Parathyroid adenoma (tissue), 2 donors: ENCODE data around the gene FIGNL1.
A peak's percentile ranks its signal among the peaks of the same experiment; 100 is the strongest.

Experiments used
- H2AFZ ChIP-seq: fragments of 300-600 bp; sonication (generic); one replicate; pipeline ENCODE4 v1.7.0; 2017; ENCODE audit warnings: antibody characterized with exemption, mild to moderate bottlenecking
- H3K27ac ChIP-seq: fragments of 300-600 bp; sonication (generic); one replicate; pipeline ENCODE4 v1.7.0; 2017
- H3K27me3 ChIP-seq: fragments of 300-600 bp; sonication (generic); one replicate; pipeline ENCODE4 v1.7.0; 2017; ENCODE audit warnings: low read length; ENCODE audit not compliant: control insufficient read depth, insufficient read depth
- H3K36me3 ChIP-seq: fragments of 300-600 bp; sonication (generic); one replicate; pipeline ENCODE4 v1.7.0; 2017; ENCODE audit warnings: low read length; ENCODE audit not compliant: control insufficient read depth, insufficient read depth
- H3K4me1 ChIP-seq: fragments of 300-600 bp; sonication (generic); one replicate; pipeline ENCODE4 v1.7.0; 2017; ENCODE audit warnings: control low read depth
- H3K4me2 ChIP-seq: fragments of 300-600 bp; sonication (generic); one replicate; pipeline ENCODE4 v1.7.0; 2017; ENCODE audit warnings: low read length
- H3K4me3 ChIP-seq: fragments of 300-600 bp; sonication (generic); one replicate; pipeline ENCODE4 v1.7.0; 2017; ENCODE audit warnings: low read depth, low read length
- H3K79me2 ChIP-seq: fragments of 300-600 bp; sonication (generic); one replicate; pipeline ENCODE4 v1.7.0; 2017; ENCODE audit warnings: control low read depth
- H3K9ac ChIP-seq: fragments of 300-600 bp; sonication (generic); one replicate; pipeline ENCODE4 v1.7.0; 2017; ENCODE audit warnings: mild to moderate bottlenecking
- H3K9me3 ChIP-seq: fragments of 300-600 bp; sonication (generic); one replicate; pipeline ENCODE4 v1.7.0; 2017; ENCODE audit warnings: low read length; ENCODE audit not compliant: control insufficient read depth
- CTCF ChIP-seq: fragments of 300-600 bp; sonication (generic); IDR thresholded peaks from one replicate; pipeline ENCODE4 v1.7.0; 2017; ENCODE audit warnings: antibody characterized with exemption, mild to moderate bottlenecking
- donor health status: primary hyperparathyroidism.

The FIGNL1 gene

GRCh38 chr7:50400114-50400513 lies 50.0 kb downstream of the FIGNL1 start:
- no peak for TF ChIP-seq CTCF
- Histone ChIP-seq H3K27ac (no peak overlapping the region), H3K79me2 (no peaks in the 10 kb centered on the region), H3K4me3 (no peak overlapping the region), H3K36me3 (no peaks in the 10 kb centered on the region), H3K4me1 (no peaks in the 10 kb centered on the region), H3K27me3 (no peaks in the 10 kb centered on the region), H3K9me3 (no peaks in the 10 kb centered on the region), H3K9ac (no peak overlapping the region), H3K4me2 (peak overlapping the region; percentile 28), H2AFZ (no peak overlapping the region)

GRCh38 chr7:50399635-50400034 lies 50.5 kb downstream of the FIGNL1 start:
- Histone ChIP-seq H3K4me1 (no peaks in the 10 kb centered on the region), H3K9me3 (no peaks in the 10 kb centered on the region), H2AFZ (no peak overlapping the region), H3K36me3 (no peaks in the 10 kb centered on the region), H3K4me2 (no peak overlapping the region), H3K4me3 (no peak overlapping the region), H3K79me2 (no peaks in the 10 kb centered on the region), H3K27ac (no peak overlapping the region), H3K27me3 (no peaks in the 10 kb centered on the region), H3K9ac (no peak overlapping the region)
- TF ChIP-seq CTCF, result no peak

- TF ChIP-seq CTCF, result no peak
- Histone ChIP-seq H3K4me1 (no peaks in the 10 kb centered on the region), H3K4me2 (no peak overlapping the region), H2AFZ (no peak overlapping the region), H3K4me3 (no peak overlapping the region), H3K9ac (no peak overlapping the region), H3K79me2 (no peaks in the 10 kb centered on the region), H3K27ac (no peak overlapping the region), H3K9me3 (no peaks in the 10 kb centered on the region), H3K36me3 (no peaks in the 10 kb centered on the region), H3K27me3 (no peaks in the 10 kb centered on the region)
These were observed 50.9 kb downstream of the FIGNL1 start for GRCh38 chr7:50399206-50399605.

- TF ChIP-seq CTCF, result no peak
- no peaks in the 10 kb centered on the region for H3K9me3 ChIP-seq
- no peak overlapping the region for H2AFZ ChIP-seq
- no peak overlapping the region for H3K9ac ChIP-seq
- no peaks in the 10 kb centered on the region for H3K36me3 ChIP-seq
- no peak overlapping the region for H3K4me3 ChIP-seq
- H3K4me1 ChIP-seq, result no peaks in the 10 kb centered on the region
- no peaks in the 10 kb centered on the region for H3K79me2 ChIP-seq
- H3K4me2 ChIP-seq, result no peak overlapping the region
- H3K27me3 ChIP-seq, result no peaks in the 10 kb centered on the region
- H3K27ac ChIP-seq, result no peak overlapping the region
These were observed 52.2 kb downstream of the FIGNL1 start for GRCh38 chr7:50397971-50398324.

- H3K4me3 ChIP-seq, result no peak overlapping the region
These were observed 52.7 kb downstream of the FIGNL1 start for GRCh38 chr7:50397320-50397970.

More at GRCh38 chr7:50397320-50397970, 52.7 kb downstream of the FIGNL1 start:
- no peaks in the 10 kb centered on the region for H3K79me2 ChIP-seq
- H3K27ac ChIP-seq, result no peak overlapping the region
- H3K9me3 ChIP-seq, result no peaks in the 10 kb centered on the region
- H3K27me3 ChIP-seq, result no peaks in the 10 kb centered on the region
- H3K9ac ChIP-seq, result no peak overlapping the region
- TF ChIP-seq CTCF, result no peak
- H3K4me2 ChIP-seq, result no peak overlapping the region
- no peaks in the 10 kb centered on the region for H3K4me1 ChIP-seq
- no peak overlapping the region for H2AFZ ChIP-seq
- H3K36me3 ChIP-seq, result no peaks in the 10 kb centered on the region
